ENCODE data around the gene IQGAP2. TPM values are rescaled to one million over a fixed set of nuclear protein-coding genes. Genes with fewer than 3 reads are reported as not detected.
A peak's percentile ranks its signal among the peaks of the same experiment; 100 is the strongest.

The IQGAP2 gene
- polyA plus RNA-seq, 1 donor (not counting 4 experiments of a cell fraction or from before 2014, with no cell fraction given) = 0.14 TPM

GRCh38 chr5:76746677-76747076, 343.6 kb downstream of the IQGAP2 start:
- dilution Hi-C loops (cut with MboI; ENCODE audit: extremely low pct_ligation_motif_present, low sequenced_read_pairs) = no loop called here
- Histone ChIP-seq H3K4me1 (ENCODE audit: control insufficient read depth, extremely low read depth, insufficient read depth, low read length) (peaks cover 4% of the 10 kb centered on the region), H3K79me2 (ENCODE audit: control insufficient read depth, insufficient read depth, low read length) (no peaks in the 10 kb centered on the region), H3K4me2 (ENCODE audit: control insufficient read depth, extremely low read depth, insufficient read depth, low read depth, low read length) (no peak overlapping the region), H3K27me3 (ENCODE audit: control insufficient read depth, extremely low read depth, insufficient read depth, low read length) (no peaks in the 10 kb centered on the region), H4K20me1 (ENCODE audit: control insufficient read depth, extremely low read depth, insufficient read depth, low read length) (no peaks in the 10 kb centered on the region), H3K27ac (ENCODE audit: control insufficient read depth, insufficient read depth, low read length) (no peak overlapping the region), H3K4me3 (ENCODE audit: control insufficient read depth in 2 of 3, extremely low read depth in 1 of 3, insufficient read depth in 2 of 3, low read depth in 1 of 3, low read length in 3 of 3) (no peak overlapping the region), H2AFZ (ENCODE audit: control insufficient read depth, low read length) (no peak overlapping the region), H3K9me1 (ENCODE audit: control insufficient read depth, extremely low read depth, insufficient read depth, low read length) (no peaks in the 10 kb centered on the region), H3K9ac (ENCODE audit: control insufficient read depth, extremely low read depth, insufficient read depth, low read length) (no peak overlapping the region), H3K9me3 (ENCODE audit: control insufficient read depth, low read depth, low read length) (no peaks in the 10 kb centered on the region), H3K36me3 (ENCODE audit: control insufficient read depth in 2 of 2, extremely low read depth in 1 of 2, insufficient read depth in 2 of 2, low read length in 2 of 2) (no peaks in the 10 kb centered on the region)
- no peak for DNase-seq (ENCODE audit: low read depth, low spot score)
- TF ChIP-seq EZH2 (IDR thresholded peaks at IDR 0.05; ENCODE audit: low read length) = no peak
- peak in 1 of 3 experiments; percentile 4 for TF ChIP-seq CTCF (optimal IDR thresholded peaks at IDR 0.05 in 1 of 3, IDR thresholded peaks at IDR 0.05 in 1 of 3, conservative IDR thresholded peaks at IDR 0.05 in 1 of 3; ENCODE audit: extremely low read depth in 1 of 3, insufficient read depth in 2 of 3, low read length in 3 of 3)
- no peak for FAIRE-seq

GRCh38 chr5:76747706-76748105, 344.6 kb downstream of the IQGAP2 start:
- Histone ChIP-seq H3K4me3 (ENCODE audit: control insufficient read depth in 2 of 3, extremely low read depth in 1 of 3, insufficient read depth in 2 of 3, low read depth in 1 of 3, low read length in 3 of 3) (no peak overlapping the region), H3K9ac (ENCODE audit: control insufficient read depth, extremely low read depth, insufficient read depth, low read length) (no peak overlapping the region), H3K27me3 (ENCODE audit: control insufficient read depth, extremely low read depth, insufficient read depth, low read length) (no peaks in the 10 kb centered on the region), H3K79me2 (ENCODE audit: control insufficient read depth, insufficient read depth, low read length) (no peaks in the 10 kb centered on the region), H3K27ac (ENCODE audit: control insufficient read depth, insufficient read depth, low read length) (no peak overlapping the region), H3K9me3 (ENCODE audit: control insufficient read depth, low read depth, low read length) (no peaks in the 10 kb centered on the region), H3K4me1 (ENCODE audit: control insufficient read depth, extremely low read depth, insufficient read depth, low read length) (peaks cover 4% of the 10 kb centered on the region), H3K36me3 (ENCODE audit: control insufficient read depth in 2 of 2, extremely low read depth in 1 of 2, insufficient read depth in 2 of 2, low read length in 2 of 2) (no peaks in the 10 kb centered on the region), H3K9me1 (ENCODE audit: control insufficient read depth, extremely low read depth, insufficient read depth, low read length) (no peaks in the 10 kb centered on the region), H4K20me1 (ENCODE audit: control insufficient read depth, extremely low read depth, insufficient read depth, low read length) (no peaks in the 10 kb centered on the region), H2AFZ (ENCODE audit: control insufficient read depth, low read length) (no peak overlapping the region), H3K4me2 (ENCODE audit: control insufficient read depth, extremely low read depth, insufficient read depth, low read depth, low read length) (no peak overlapping the region)
- TF ChIP-seq EZH2 (IDR thresholded peaks at IDR 0.05; ENCODE audit: low read length) (no peak), CTCF (optimal IDR thresholded peaks at IDR 0.05 in 1 of 3, IDR thresholded peaks at IDR 0.05 in 1 of 3, conservative IDR thresholded peaks at IDR 0.05 in 1 of 3; ENCODE audit: extremely low read depth in 1 of 3, insufficient read depth in 2 of 3, low read length in 3 of 3) (no peak)
- dilution Hi-C loops (cut with MboI; ENCODE audit: extremely low pct_ligation_motif_present, low sequenced_read_pairs) = no loop called here
- no peak for FAIRE-seq
- no peak for DNase-seq (ENCODE audit: low read depth, low spot score)

Measured in keratinocyte (primary cell).